Liver (tissue), 9 donors: ENCODE measurements around the gene FBXO31. TPM values are rescaled to one million over a fixed set of nuclear protein-coding genes. Genes with fewer than 3 reads are reported as not detected.

Source experiments
- DNase-seq: peaks from one replicate; pipeline ENCODE4 v3.0.0-alpha.2; 2017; ENCODE audit warnings: low spot score
- H3K27ac ChIP-seq, 2 donors: one replicate each; pipeline ENCODE4 v1.7.0; 2013; ENCODE audit warnings: inconsistent platforms in 2 of 2, low read length in 2 of 2, control low read depth in 1 of 2, low read depth in 1 of 2, mild to moderate bottlenecking in 1 of 2
- H3K27me3 ChIP-seq, 4 donors: one replicate each; pipeline versions ENCODE4 v1.6.1 to v1.7.0; 2013; ENCODE audit warnings: low read length in 3 of 4, inconsistent platforms in 1 of 4, mild to moderate bottlenecking in 1 of 4, moderate library complexity in 1 of 4; ENCODE audit not compliant: control insufficient read depth in 4 of 4, insufficient read depth in 4 of 4
- H3K36me3 ChIP-seq, 4 donors: one replicate each; pipeline versions ENCODE4 v1.6.1 to v1.7.0; 2013; ENCODE audit warnings: low read length in 3 of 4, mild to moderate bottlenecking in 3 of 4, low read depth in 1 of 4, moderate library complexity in 1 of 4; ENCODE audit not compliant: control insufficient read depth in 4 of 4, insufficient read depth in 3 of 4
- H3K4me1 ChIP-seq, 4 donors: one replicate each; pipeline versions ENCODE4 v1.6.1 to v1.7.0; 2013; ENCODE audit warnings: low read length in 3 of 4, mild to moderate bottlenecking in 3 of 4, moderate library complexity in 1 of 4; ENCODE audit not compliant: control insufficient read depth in 4 of 4, insufficient read depth in 4 of 4
- H3K4me3 ChIP-seq, 3 donors: one replicate each; pipeline versions ENCODE4 v1.6.1 to v1.7.0; 2013; ENCODE audit warnings: low read length in 3 of 3, control low read depth in 1 of 3, low read depth in 1 of 3, mild to moderate bottlenecking in 1 of 3
- H3K9ac ChIP-seq, 2 donors: one replicate each; pipeline ENCODE4 v1.7.0; 2013; ENCODE audit warnings: low read length in 2 of 2, mild to moderate bottlenecking in 2 of 2, moderate library complexity in 2 of 2, control low read depth in 1 of 2, low read depth in 1 of 2
- H3K9me3 ChIP-seq, 4 donors: one replicate each; pipeline versions ENCODE4 v1.6.1 to v1.7.0; 2013; ENCODE audit warnings: low read length in 3 of 4; ENCODE audit not compliant: control insufficient read depth in 4 of 4
- ATF3 ChIP-seq: IDR thresholded peaks from 2 replicates; pipeline ENCODE4 v1.6.1; 2016; ENCODE audit warnings: antibody characterized with exemption
- EGR1 ChIP-seq, 2 donors: IDR thresholded peaks; 2 replicates each; pipeline ENCODE4 v1.6.1; 2016 to 2018; ENCODE audit warnings: antibody characterized with exemption in 2 of 2, low read depth in 2 of 2
- GABPA ChIP-seq, 2 donors: IDR thresholded peaks in 1 of 2; conservative IDR thresholded peaks in 1 of 2; 2 replicates each; pipeline ENCODE4 v1.6.1; 2016; ENCODE audit warnings: antibody characterized with exemption in 2 of 2, mild to moderate bottlenecking in 1 of 2, moderate library complexity in 1 of 2
- HNF4A ChIP-seq, 2 donors: conservative IDR thresholded peaks; 2 replicates each; pipeline ENCODE4 v1.6.1; 2016; ENCODE audit warnings: antibody characterized with exemption in 2 of 2, mild to moderate bottlenecking in 2 of 2
- HNF4G ChIP-seq: IDR thresholded peaks from 2 replicates; pipeline ENCODE4 v1.6.1; 2016; ENCODE audit warnings: antibody characterized with exemption
- JUND ChIP-seq, 2 donors: IDR thresholded peaks; 2 replicates each; pipeline ENCODE4 v1.6.1; 2016; ENCODE audit warnings: antibody characterized with exemption in 2 of 2
- NR2F2 ChIP-seq: IDR thresholded peaks from 2 replicates; pipeline ENCODE4 v1.6.1; 2016; ENCODE audit warnings: antibody characterized with exemption
- RAD21 ChIP-seq, 2 donors: IDR thresholded peaks; 2 replicates each; pipeline ENCODE4 v1.6.1; 2016; ENCODE audit warnings: antibody characterized with exemption in 2 of 2, mild to moderate bottlenecking in 2 of 2
- RXRA ChIP-seq, 2 donors: IDR thresholded peaks; 2 replicates each; pipeline ENCODE4 v1.6.1; 2017 to 2018; ENCODE audit warnings: antibody characterized with exemption in 2 of 2, mild to moderate bottlenecking in 1 of 2
- SP1 ChIP-seq: IDR thresholded peaks from 2 replicates; pipeline ENCODE4 v1.6.1; 2018; ENCODE audit warnings: antibody characterized with exemption, mild to moderate bottlenecking
- TAF1 ChIP-seq: conservative IDR thresholded peaks from 2 replicates; pipeline ENCODE4 v1.6.1; 2016; ENCODE audit warnings: antibody characterized with exemption, mild to moderate bottlenecking
- YY1 ChIP-seq: IDR thresholded peaks from 2 replicates; pipeline ENCODE4 v1.6.1; 2016; ENCODE audit warnings: antibody characterized with exemption, mild to moderate bottlenecking
- WGBS: extraction: QIAGEN DNeasy Blood & Tissue Kit; methylation state at CpG from one replicate; pipeline ENCODE4 v1.1.7; 2013; 5-methylcytosine and 5-hydroxymethylcytosine counted together
- polyA plus RNA-seq, 2 donors: library from polyadenylated mRNA; stranded (reverse) in 1 of 2; unstranded in 1 of 2; fragments of 200-250 nt in 1 of 2; fragments of >200 nt in 1 of 2; fragmentation: Nextera tagmentation in 1 of 2; extraction: Ambion mirVana in 1 of 2; gene quantifications; one replicate each; pipeline versions ENCODE4 v1.2.1 to v1.2.3, GENCODE V29; 2013 to 2015
- total RNA-seq, 2 donors: library from RNA; depleted of rRNA; stranded (reverse); fragments of >200 nt; gene quantifications; one replicate each; pipeline ENCODE4 v1.2.3, GENCODE V29; 2014
- TF ChIP-seq, protein P1 (sequence below): IDR thresholded peaks from 2 replicates; pipeline ENCODE4 v1.6.1; 2016; ENCODE audit warnings: antibody characterized with exemption
- TF ChIP-seq, protein P2 (sequence below): IDR thresholded peaks from 2 replicates; pipeline ENCODE4 v1.6.1; 2016; ENCODE audit warnings: antibody characterized with exemption
- TF ChIP-seq, protein P3 (sequence below): IDR thresholded peaks from 2 replicates; pipeline ENCODE4 v1.6.1; 2016; ENCODE audit warnings: antibody characterized with exemption, mild to moderate bottlenecking
- TF ChIP-seq, protein P4 (sequence below): fragments of 150-350 bp; IDR thresholded peaks from 2 replicates; pipeline ENCODE4 v1.5.1; 2017; ENCODE audit warnings: improper control_type of control experiment, low read depth, low read length; ENCODE audit not compliant: missing input control
- donor health status: healthy.
- donor health status: healthy.
- donor health status: healthy.
- donor health status: healthy.
- donor health status: healthy.

FBXO31 gene
- total and polyA plus RNA-seq, 4 donors: 13.2 to 30.3 (median 18.1) TPM

GRCh38 chr16:87333101-87333500, 50.5 kb downstream of the FBXO31 start (continued):
- TF ChIP-seq, protein P1, sequence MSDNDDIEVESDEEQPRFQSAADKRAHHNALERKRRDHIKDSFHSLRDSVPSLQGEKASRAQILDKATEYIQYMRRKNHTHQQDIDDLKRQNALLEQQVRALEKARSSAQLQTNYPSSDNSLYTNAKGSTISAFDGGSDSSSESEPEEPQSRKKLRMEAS: no peak
- no peak for TF ChIP-seq GABPA (IDR thresholded peaks at IDR 0.05 in 1 of 2, conservative IDR thresholded peaks at IDR 0.05 in 1 of 2)
- no peak for TF ChIP-seq NR2F2

DNA sequence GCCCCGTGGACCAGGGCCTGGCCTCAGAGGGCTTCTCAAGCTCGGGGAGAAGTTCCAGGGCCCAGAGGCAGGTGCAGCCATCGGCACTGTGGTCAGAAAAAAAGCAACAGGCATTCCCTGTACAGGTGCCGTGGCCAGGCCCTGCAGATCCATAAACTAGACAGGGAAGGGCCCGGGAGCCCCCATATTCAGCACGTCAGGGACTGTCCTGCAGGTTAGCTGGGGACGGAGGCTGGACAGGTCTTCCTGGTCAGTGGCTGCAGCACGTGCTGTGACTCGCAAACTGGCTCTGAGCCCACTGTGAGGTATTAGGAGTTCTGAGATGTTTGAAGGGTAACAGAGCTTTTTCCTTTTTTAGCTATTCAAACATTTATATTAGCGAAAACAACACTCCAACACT, 51.4 kb downstream of the FBXO31 start:
- DNase-seq: no peak
- peaks cover 19 to 77% (median 29%) of the 10 kb centered on the region in 4 donors for H3K36me3 ChIP-seq
- TF ChIP-seq GABPA (IDR thresholded peaks at IDR 0.05 in 1 of 2, conservative IDR thresholded peaks at IDR 0.05 in 1 of 2) (no peak), EGR1 (IDR thresholded peaks at IDR 0.05; ENCODE audit: low read depth in 2 of 2) (no peak), ATF3 (no peak), HNF4A (conservative IDR thresholded peaks at IDR 0.05) (no peak), YY1 (no peak), TAF1 (no peak), JUND (IDR thresholded peaks at IDR 0.05) (no peak), RXRA (IDR thresholded peaks at IDR 0.05) (no peak), HNF4G (no peak), SP1 (no peak), RAD21 (IDR thresholded peaks at IDR 0.05) (no peak)
- TF ChIP-seq, protein P2, sequence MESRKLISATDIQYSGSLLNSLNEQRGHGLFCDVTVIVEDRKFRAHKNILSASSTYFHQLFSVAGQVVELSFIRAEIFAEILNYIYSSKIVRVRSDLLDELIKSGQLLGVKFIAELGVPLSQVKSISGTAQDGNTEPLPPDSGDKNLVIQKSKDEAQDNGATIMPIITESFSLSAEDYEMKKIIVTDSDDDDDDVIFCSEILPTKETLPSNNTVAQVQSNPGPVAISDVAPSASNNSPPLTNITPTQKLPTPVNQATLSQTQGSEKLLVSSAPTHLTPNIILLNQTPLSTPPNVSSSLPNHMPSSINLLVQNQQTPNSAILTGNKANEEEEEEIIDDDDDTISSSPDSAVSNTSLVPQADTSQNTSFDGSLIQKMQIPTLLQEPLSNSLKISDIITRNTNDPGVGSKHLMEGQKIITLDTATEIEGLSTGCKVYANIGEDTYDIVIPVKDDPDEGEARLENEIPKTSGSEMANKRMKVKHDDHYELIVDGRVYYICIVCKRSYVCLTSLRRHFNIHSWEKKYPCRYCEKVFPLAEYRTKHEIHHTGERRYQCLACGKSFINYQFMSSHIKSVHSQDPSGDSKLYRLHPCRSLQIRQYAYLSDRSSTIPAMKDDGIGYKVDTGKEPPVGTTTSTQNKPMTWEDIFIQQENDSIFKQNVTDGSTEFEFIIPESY: no peak
- TF ChIP-seq, protein P1: no peak
- TF ChIP-seq, protein P3, sequence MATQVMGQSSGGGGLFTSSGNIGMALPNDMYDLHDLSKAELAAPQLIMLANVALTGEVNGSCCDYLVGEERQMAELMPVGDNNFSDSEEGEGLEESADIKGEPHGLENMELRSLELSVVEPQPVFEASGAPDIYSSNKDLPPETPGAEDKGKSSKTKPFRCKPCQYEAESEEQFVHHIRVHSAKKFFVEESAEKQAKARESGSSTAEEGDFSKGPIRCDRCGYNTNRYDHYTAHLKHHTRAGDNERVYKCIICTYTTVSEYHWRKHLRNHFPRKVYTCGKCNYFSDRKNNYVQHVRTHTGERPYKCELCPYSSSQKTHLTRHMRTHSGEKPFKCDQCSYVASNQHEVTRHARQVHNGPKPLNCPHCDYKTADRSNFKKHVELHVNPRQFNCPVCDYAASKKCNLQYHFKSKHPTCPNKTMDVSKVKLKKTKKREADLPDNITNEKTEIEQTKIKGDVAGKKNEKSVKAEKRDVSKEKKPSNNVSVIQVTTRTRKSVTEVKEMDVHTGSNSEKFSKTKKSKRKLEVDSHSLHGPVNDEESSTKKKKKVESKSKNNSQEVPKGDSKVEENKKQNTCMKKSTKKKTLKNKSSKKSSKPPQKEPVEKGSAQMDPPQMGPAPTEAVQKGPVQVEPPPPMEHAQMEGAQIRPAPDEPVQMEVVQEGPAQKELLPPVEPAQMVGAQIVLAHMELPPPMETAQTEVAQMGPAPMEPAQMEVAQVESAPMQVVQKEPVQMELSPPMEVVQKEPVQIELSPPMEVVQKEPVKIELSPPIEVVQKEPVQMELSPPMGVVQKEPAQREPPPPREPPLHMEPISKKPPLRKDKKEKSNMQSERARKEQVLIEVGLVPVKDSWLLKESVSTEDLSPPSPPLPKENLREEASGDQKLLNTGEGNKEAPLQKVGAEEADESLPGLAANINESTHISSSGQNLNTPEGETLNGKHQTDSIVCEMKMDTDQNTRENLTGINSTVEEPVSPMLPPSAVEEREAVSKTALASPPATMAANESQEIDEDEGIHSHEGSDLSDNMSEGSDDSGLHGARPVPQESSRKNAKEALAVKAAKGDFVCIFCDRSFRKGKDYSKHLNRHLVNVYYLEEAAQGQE: no peak
- TF ChIP-seq, protein P4, sequence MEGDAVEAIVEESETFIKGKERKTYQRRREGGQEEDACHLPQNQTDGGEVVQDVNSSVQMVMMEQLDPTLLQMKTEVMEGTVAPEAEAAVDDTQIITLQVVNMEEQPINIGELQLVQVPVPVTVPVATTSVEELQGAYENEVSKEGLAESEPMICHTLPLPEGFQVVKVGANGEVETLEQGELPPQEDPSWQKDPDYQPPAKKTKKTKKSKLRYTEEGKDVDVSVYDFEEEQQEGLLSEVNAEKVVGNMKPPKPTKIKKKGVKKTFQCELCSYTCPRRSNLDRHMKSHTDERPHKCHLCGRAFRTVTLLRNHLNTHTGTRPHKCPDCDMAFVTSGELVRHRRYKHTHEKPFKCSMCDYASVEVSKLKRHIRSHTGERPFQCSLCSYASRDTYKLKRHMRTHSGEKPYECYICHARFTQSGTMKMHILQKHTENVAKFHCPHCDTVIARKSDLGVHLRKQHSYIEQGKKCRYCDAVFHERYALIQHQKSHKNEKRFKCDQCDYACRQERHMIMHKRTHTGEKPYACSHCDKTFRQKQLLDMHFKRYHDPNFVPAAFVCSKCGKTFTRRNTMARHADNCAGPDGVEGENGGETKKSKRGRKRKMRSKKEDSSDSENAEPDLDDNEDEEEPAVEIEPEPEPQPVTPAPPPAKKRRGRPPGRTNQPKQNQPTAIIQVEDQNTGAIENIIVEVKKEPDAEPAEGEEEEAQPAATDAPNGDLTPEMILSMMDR: no peak
- WGBS: 88% methylated on average over 10 of the region's 10 CpGs
- H3K27me3 ChIP-seq: no peaks in the 10 kb centered on the region
- no peak overlapping the region for H3K9ac ChIP-seq
- no peaks in the 10 kb centered on the region for H3K9me3 ChIP-seq
- no peaks in the 10 kb centered on the region for H3K4me1 ChIP-seq
- H3K4me3 ChIP-seq: no peak overlapping the region
- H3K27ac ChIP-seq: no peak overlapping the region
